GM12878 (cell line): ENCODE results near the gene COL1A1. TPM values are rescaled to one million over a fixed set of nuclear protein-coding genes. Genes with fewer than 3 reads are reported as not detected.

Source experiments
- ATAC-seq: fragments of 200-7000 bp; cut with Tn5 transposase; 3 replicates; pipeline ENCODE4 v1.9.1; 2020; ENCODE audit warnings: mild to moderate bottlenecking, moderate library complexity
- BruUV-seq: library from RNA; stranded (reverse); fragments of 400-500 nt; replicated peaks from 2 replicates; lab custom pipeline; 2021; lab: Mats Ljungman, UMichigan
- CTCF ChIA-PET: fragments of 300-600 bp; sonication (Branson Sonifier 250); formaldehyde crosslinking; extraction: SDS; loops from one replicate; lab custom pipeline; 2021; ENCODE audit warnings: inconsistent platforms; lab: Yijun Ruan, JAX
- POLR2A ChIA-PET: fragments of 350-600 bp; formaldehyde crosslinking; extraction: SDS; loops from one replicate; lab custom pipeline; 2021; ENCODE audit warnings: inconsistent platforms; lab: Charles Lee
- RAD21 ChIA-PET: fragments of 300-600 bp; sonication (Branson Sonifier 250); formaldehyde crosslinking; loops from one replicate; lab custom pipeline; 2023; ENCODE audit warnings: antibody characterized with exemption; ENCODE audit not compliant: unreplicated experiment; lab: Charles Lee
- SMC1A ChIA-PET: fragments of 300-600 bp; sonication (Branson Sonifier 250); formaldehyde crosslinking; loops from one replicate; lab custom pipeline; 2023; ENCODE audit not compliant: unreplicated experiment, uncharacterized antibody; lab: Charles Lee
- DNase-seq: peaks from one replicate; pipeline ENCODE4 v3.0.0-alpha.2; 2011; ENCODE audit warnings: low read depth, low spot score
- FAIRE-seq: peaks from 3 replicates; lab custom pipeline; 2011; peaks lifted over from hg19 to GRCh38; lab: Jason Lieb, UNC
- H2AFZ ChIP-seq: 2 replicates; pipeline ENCODE4 v1.6.0; 2011; ENCODE audit warnings: low read depth, low read length, control low read depth; ENCODE audit not compliant: control insufficient read depth
- H3K27ac ChIP-seq: 2 replicates; pipeline ENCODE4 v1.5.1; 2011; ENCODE audit warnings: control low read depth; ENCODE audit not compliant: control insufficient read depth, insufficient read depth
- H3K27me3 ChIP-seq, 2 experiments: replicated peaks in 1 of 2; 2 replicates each; pipeline versions ENCODE4 v1.6.0 to v1.6.1; 2011; ENCODE audit warnings: low read length in 1 of 2; ENCODE audit not compliant: control insufficient read depth in 2 of 2, insufficient read depth in 2 of 2
- H3K36me3 ChIP-seq, 2 experiments: 2 replicates each; pipeline ENCODE4 v1.5.1; 2011; ENCODE audit warnings: low read length in 1 of 2; ENCODE audit not compliant: control insufficient read depth in 2 of 2, insufficient read depth in 2 of 2
- H3K4me1 ChIP-seq: 2 replicates; pipeline ENCODE4 v1.6.1; 2011; ENCODE audit warnings: mild to moderate bottlenecking, low read length, moderate library complexity, mixed read lengths; ENCODE audit not compliant: control insufficient read depth, insufficient read depth
- H3K4me2 ChIP-seq: 2 replicates; pipeline ENCODE4 v1.6.0; 2011; ENCODE audit warnings: control low read depth; ENCODE audit not compliant: control insufficient read depth, insufficient read depth
- H3K4me3 ChIP-seq: fragments of 200-600 bp; sonication (generic); 2 replicates; pipeline ENCODE4 v1.5.1; 2016
- H3K79me2 ChIP-seq: 2 replicates; pipeline ENCODE4 v1.6.0; 2011; ENCODE audit warnings: low read length; ENCODE audit not compliant: control insufficient read depth, insufficient read depth
- H3K9ac ChIP-seq: 2 replicates; pipeline ENCODE4 v1.8.0; 2011; ENCODE audit warnings: low read length, control low read depth, mixed read lengths; ENCODE audit not compliant: control insufficient read depth, insufficient read depth
- H3K9me3 ChIP-seq: replicated peaks from 3 replicates; pipeline ENCODE4 v1.5.1; 2011; ENCODE audit warnings: mild to moderate bottlenecking, low read length; ENCODE audit not compliant: control insufficient read depth, insufficient read depth
- H4K20me1 ChIP-seq: 2 replicates; pipeline ENCODE4 v1.6.0; 2011; ENCODE audit not compliant: control insufficient read depth, insufficient read depth
- BCL3 ChIP-seq: IDR thresholded peaks from 2 replicates; pipeline ENCODE4 v1.6.1; 2011; ENCODE audit warnings: borderline replicate concordance, low read depth, mild to moderate bottlenecking, moderate library complexity, low read length; ENCODE audit not compliant: insufficient read depth, poor library complexity, severe bottlenecking
- CBX3 ChIP-seq: fragments of 200-600 bp; sonication (generic); IDR thresholded peaks from 2 replicates; pipeline ENCODE4 v1.6.1; 2016; ENCODE audit warnings: low read depth, borderline replicate concordance
- CTCF ChIP-seq, 3 experiments: IDR thresholded peaks in 2 of 3; conservative IDR thresholded peaks in 1 of 3; 2 replicates each; pipeline ENCODE4 v1.5.1; 2011; ENCODE audit warnings: low read depth in 3 of 3, low read length in 3 of 3, mild to moderate bottlenecking in 3 of 3, control low read depth in 2 of 3, moderate library complexity in 2 of 3, inconsistent platforms in 1 of 3, mixed read lengths in 1 of 3; ENCODE audit not compliant: control insufficient read depth in 2 of 3, insufficient read depth in 1 of 3; ENCODE audit errors: extremely low read depth in 1 of 3
- DPF2 ChIP-seq: fragments of 450-650 bp; IDR thresholded peaks from 2 replicates; pipeline ENCODE4 v1.6.1; 2017; ENCODE audit warnings: mild to moderate bottlenecking
- EED ChIP-seq: sonication (generic); IDR thresholded peaks from 2 replicates; pipeline ENCODE4 v1.6.1; 2016; ENCODE audit warnings: antibody characterized with exemption, low read depth
- FOS ChIP-seq: IDR thresholded peaks from 3 replicates; pipeline ENCODE4 v1.6.1; 2011; ENCODE audit warnings: borderline replicate concordance; ENCODE audit not compliant: insufficient read length; ENCODE audit errors: extremely low read depth
- IKZF1 ChIP-seq: fragments of 450-650 bp; conservative IDR thresholded peaks from 2 replicates; pipeline ENCODE4 v1.6.1; 2017; ENCODE audit warnings: antibody characterized with exemption, mild to moderate bottlenecking
- JUNB ChIP-seq: IDR thresholded peaks from 2 replicates; pipeline ENCODE4 v1.6.1; 2016; ENCODE audit warnings: antibody characterized with exemption, mild to moderate bottlenecking
- KLF5 ChIP-seq: fragments of 450-650 bp; IDR thresholded peaks from 2 replicates; pipeline ENCODE4 v1.6.1; 2014; ENCODE audit warnings: mild to moderate bottlenecking; ENCODE audit not compliant: partially characterized antibody
- NR2C2 ChIP-seq: IDR thresholded peaks from 2 replicates; pipeline ENCODE4 v1.6.1; 2011; ENCODE audit warnings: borderline replicate concordance, low read depth; ENCODE audit not compliant: control insufficient read depth, insufficient read length
- NR2F1 ChIP-seq: fragments of 450-650 bp; conservative IDR thresholded peaks from 2 replicates; pipeline ENCODE4 v1.6.1; 2017; ENCODE audit warnings: mild to moderate bottlenecking
- NRF1 ChIP-seq: conservative IDR thresholded peaks from 2 replicates; pipeline ENCODE4 v1.6.1; 2011; ENCODE audit warnings: mild to moderate bottlenecking, low read depth, low read length, improper control_type of control experiment
- POLR2A ChIP-seq: IDR thresholded peaks from 2 replicates; pipeline ENCODE4 v1.6.1; 2011; ENCODE audit warnings: low read depth, mild to moderate bottlenecking, low read length
- POLR2AphosphoS2 ChIP-seq: IDR thresholded peaks from 2 replicates; pipeline ENCODE4 v1.6.1; 2011; ENCODE audit warnings: low read depth, mild to moderate bottlenecking, low read length, improper control_type of control experiment, moderate library complexity
- SMARCA5 ChIP-seq: fragments of 450-650 bp; IDR thresholded peaks from 2 replicates; pipeline ENCODE4 v1.6.1; 2017; ENCODE audit warnings: mild to moderate bottlenecking
- SMC3 ChIP-seq: IDR thresholded peaks from 2 replicates; pipeline ENCODE4 v1.6.1; 2011; ENCODE audit warnings: low read length, improper control_type of control experiment, borderline replicate concordance
- SUZ12 ChIP-seq: fragments of 200-600 bp; sonication (generic); IDR thresholded peaks from one replicate; pipeline ENCODE4 v1.6.1; 2018; ENCODE audit warnings: antibody characterized with exemption, mild to moderate bottlenecking; ENCODE audit not compliant: unreplicated experiment
- ZSCAN29 ChIP-seq: fragments of 450-650 bp; IDR thresholded peaks from 2 replicates; pipeline ENCODE4 v1.6.1; 2017; ENCODE audit warnings: mild to moderate bottlenecking, moderate library complexity
- WGBS: methylation state at CpG from one replicate; pipeline ENCODE4 v1.1.6; 2016; ENCODE audit warnings: low lambda C conversion rate; ENCODE audit not compliant: insufficient replicate concordance, insufficient coverage; ENCODE audit errors: missing lambda C conversion rate; 5-methylcytosine and 5-hydroxymethylcytosine counted together
- in situ Hi-C: fragments of 300-500 bp; cut with MboI; formaldehyde crosslinking; loops from 9 replicates; pipeline ENCODE4 v1.14.3; 2018; ENCODE audit warnings: mixed read lengths
- intact Hi-C: fragments of 100-400 bp; cut with micrococcal nuclease; formaldehyde crosslinking; loops from one replicate; pipeline ENCODE4 v1.14.2; 2022; ENCODE audit not compliant: unreplicated experiment
- polyA plus RNA-seq, 11 experiments: library from polyadenylated mRNA; depleted of rRNA in 4 of 11; unstranded in 6 of 11; stranded (reverse) in 5 of 11; fragments of >200 nt; fragmentation: Nextera tagmentation in 4 of 11; fragmentation: Illumina TruSeq in 1 of 11; extraction: Ambion mirVana in 4 of 11; extraction: Trizol in 1 of 11; gene quantifications; 1 replicate in 1 of 11; 2 replicates in 10 of 11; pipeline versions ENCODE4 v1.2.1 to v1.2.3, GENCODE V29; 2011 to 2016; ENCODE audit warnings: inconsistent platforms in 2 of 11, missing spikeins in 2 of 11, low read depth in 1 of 11
- total RNA-seq, 4 experiments: library from RNA; depleted of rRNA in 3 of 4; stranded (reverse); fragments of >200 nt in 3 of 4; fragmentation: Illumina TruSeq in 1 of 4; extraction: Trizol in 1 of 4; gene quantifications; 2 replicates each; pipeline versions ENCODE4 v1.2.1 to v1.2.3, GENCODE V29; 2013 to 2021

Gene COL1A1
- total and polyA plus RNA-seq, 10 of the 15 experiments (the other 5 are each of a cell fraction or from before 2014, with no cell fraction given): 0.18 to 7.7 (median 2.3) TPM

GRCh38 chr17:50214976-50215760 lies 13.7 kb upstream of the COL1A1 start:
- Histone ChIP-seq H3K4me1 (peaks cover 17% of the 10 kb centered on the region), H3K27me3 (no peaks in the 10 kb centered on the region), H3K9ac (no peak overlapping the region), H3K27ac (no peak overlapping the region), H3K9me3 (no peaks in the 10 kb centered on the region), H3K79me2 (no peaks in the 10 kb centered on the region), H2AFZ (no peak overlapping the region), H3K4me3 (no peak overlapping the region), H3K36me3 (no peaks in the 10 kb centered on the region), H4K20me1 (no peaks in the 10 kb centered on the region), H3K4me2 (no peak overlapping the region)
- intact Hi-C loops: no loop called here
- SMC1A ChIA-PET: interaction anchor here (1.0 to 3.6 kb wide), 5 partner anchors 11 to 57 kb away, joined by 4 to 21 read pairs (median 5); partner anchors contain the start of gene COL1A1
- BruUV-seq: no TSS peak
- no peak for TF ChIP-seq FOS
- no peak for TF ChIP-seq SUZ12
- TF ChIP-seq NR2C2: no peak
- no peak for TF ChIP-seq BCL3
- no peak for TF ChIP-seq KLF5
- no peak for TF ChIP-seq SMC3
- TF ChIP-seq JUNB: no peak
- no peak for TF ChIP-seq NR2F1
- no peak for TF ChIP-seq SMARCA5
- TF ChIP-seq EED: no peak
- TF ChIP-seq NRF1: no peak
- TF ChIP-seq DPF2: no peak
- TF ChIP-seq IKZF1: no peak
- no peak for TF ChIP-seq POLR2A
- no peak for TF ChIP-seq POLR2AphosphoS2
- no peak for TF ChIP-seq CTCF (IDR thresholded peaks at IDR 0.05 in 2 of 3, conservative IDR thresholded peaks at IDR 0.05 in 1 of 3; ENCODE audit: control insufficient read depth in 2 of 3, extremely low read depth in 1 of 3, insufficient read depth in 1 of 3, low read depth in 3 of 3, low read length in 3 of 3)
- TF ChIP-seq CBX3: no peak
- TF ChIP-seq ZSCAN29: no peak
- ATAC-seq (no peak), DNase-seq (no peak), FAIRE-seq (no peak)
- in situ Hi-C loops: no loop called here
- RAD21 ChIA-PET: interaction anchor here (4.8 kb wide), 1 partner anchor 82 kb away, joined by 18 read pairs; no protein-coding TSS in a partner anchor
- CTCF ChIA-PET: interaction anchor here (0.6 to 6.8 kb wide), 7 partner anchors 14 to 128 kb away, joined by 3 to 85 read pairs (median 31); partner anchors contain the start of genes COL1A1 and TMEM92
- WGBS: 40% methylated on average over 8 of the region's 8 CpGs
- POLR2A ChIA-PET: interaction anchor here (1.1 kb wide), 1 partner anchor 53 kb away, joined by 3 read pairs; no protein-coding TSS in a partner anchor
